GM12891 (cell line): ENCODE results near the gene EFHD1.
"Not testable (repeated sequence)": the region's sequence is repeated elsewhere in the genome, so short reads cannot be mapped to it uniquely, and the experiment has no call there.

Experiments
- DNase-seq: peaks from one replicate; pipeline ENCODE4 v3.0.0; 2011; ENCODE audit warnings: low spot score; ENCODE audit not compliant: insufficient read length
- FAIRE-seq: peaks from 2 replicates; lab custom pipeline; 2011; peaks lifted over from hg19 to GRCh38; lab: Jason Lieb, UNC
- PAX5 ChIP-seq: IDR thresholded peaks from 2 replicates; pipeline ENCODE4 v1.6.1; 2011; ENCODE audit warnings: low read length, moderate library complexity, mild to moderate bottlenecking; ENCODE audit not compliant: insufficient read depth, severe bottlenecking
- POLR2A ChIP-seq: IDR thresholded peaks from 2 replicates; pipeline ENCODE4 v1.6.1; 2011; ENCODE audit warnings: low read depth, low read length, control low read depth
- POLR2AphosphoS5 ChIP-seq: IDR thresholded peaks from 2 replicates; pipeline ENCODE4 v1.6.1; 2011; ENCODE audit warnings: low read depth, low read length, control low read depth
- POU2F2 ChIP-seq: IDR thresholded peaks from 2 replicates; pipeline ENCODE4 v1.6.1; 2011; ENCODE audit warnings: low read depth, mild to moderate bottlenecking, control low read depth, low read length, moderate library complexity
- SPI1 ChIP-seq: IDR thresholded peaks from 2 replicates; pipeline ENCODE4 v1.6.1; 2011; ENCODE audit warnings: low read depth, low read length, control low read depth
- TAF1 ChIP-seq: IDR thresholded peaks from 2 replicates; pipeline ENCODE4 v1.6.1; 2011; ENCODE audit warnings: low read depth, low read length, control low read depth

Gene EFHD1

GRCh38 chr2:232697059-232697806 lies 63.8 kb downstream of the EFHD1 start, which contains the start of gene GIGYF2:
Gene GIGYF2, plus strand, starts transcription at chr2:232697331. Its CDS starts 37,867 bp downstream, at chr2:232735198.
- peak; percentile 78 for TF ChIP-seq POLR2A
- TF ChIP-seq POU2F2 = 0 out of 2 replicates have a peak, but pooled peaks have one; percentile 17
- TF ChIP-seq POLR2AphosphoS5 = peak; percentile 74
- no peak for TF ChIP-seq SPI1
- TF ChIP-seq TAF1 = peak; percentile 50
- TF ChIP-seq PAX5 = peak; percentile 36
- peak; percentile 99 for FAIRE-seq

GRCh38 chr2:232697807-232698110 lies 64.4 kb downstream of the EFHD1 start:
- FAIRE-seq = peak; percentile 69
- TF ChIP-seq POLR2AphosphoS5 (no peak), POU2F2 (no peak), SPI1 (no peak), TAF1 (no peak; the same call in 1 of the 2 replicates), POLR2A (no peak), PAX5 (no peak)
- DNase-seq = no peak

More at GRCh38 chr2:232697059-232697806, 63.8 kb downstream of the EFHD1 start, which contains the start of gene GIGYF2:
- peak; percentile 91 for DNase-seq

GRCh38 chr2:232698556-232699091 lies 65.2 kb downstream of the EFHD1 start:
- TF ChIP-seq POLR2A = no peak
- no peak for TF ChIP-seq POLR2AphosphoS5
- no peak for TF ChIP-seq POU2F2
- TF ChIP-seq TAF1 = no peak
- no peak for TF ChIP-seq SPI1
- no peak for TF ChIP-seq PAX5
- DNase-seq (no peak), FAIRE-seq (peak; percentile 31)

- FAIRE-seq (no peak), DNase-seq (no peak)
- TF ChIP-seq SPI1 (no peak), TAF1 (no peak), POLR2A (no peak), POLR2AphosphoS5 (no peak), POU2F2 (no peak), PAX5 (no peak)
These were observed 65.7 kb downstream of the EFHD1 start for GRCh38 chr2:232699110-232699509.

GRCh38 chr2:232700154-232700553 lies 66.8 kb downstream of the EFHD1 start:
- TF ChIP-seq POLR2AphosphoS5 (no peak), TAF1 (no peak), POU2F2 (no peak), POLR2A (no peak), PAX5 (no peak)
- DNase-seq (no peak), FAIRE-seq (no peak)

- FAIRE-seq (no peak), DNase-seq (no peak)
- TF ChIP-seq PAX5 = no peak
- no peak for TF ChIP-seq TAF1
- TF ChIP-seq SPI1 = no peak
- no peak for TF ChIP-seq POU2F2
- no peak for TF ChIP-seq POLR2AphosphoS5
- no peak for TF ChIP-seq POLR2A
These were observed 73.7 kb downstream of the EFHD1 start for GRCh38 chr2:232707076-232707475.

GRCh38 chr2:232713505-232713904 lies 80.1 kb downstream of the EFHD1 start:
- TF ChIP-seq POLR2A = no peak
- TF ChIP-seq POLR2AphosphoS5 = no peak
- TF ChIP-seq POU2F2 = no peak
- TF ChIP-seq TAF1 = no peak
- TF ChIP-seq SPI1 = no peak
- no peak for TF ChIP-seq PAX5
- no peak for FAIRE-seq
- no peak for DNase-seq

GRCh38 chr2:232714969-232715368 lies 81.6 kb downstream of the EFHD1 start:
- TF ChIP-seq SPI1 = no peak
- TF ChIP-seq POLR2AphosphoS5 = no peak
- no peak for FAIRE-seq
- DNase-seq = no peak

- not testable (repeated sequence) for FAIRE-seq
These were observed 86.7 kb downstream of the EFHD1 start for GRCh38 chr2:232720056-232720455.

GRCh38 chr2:232721261-232721660 lies 87.9 kb downstream of the EFHD1 start:
- TF ChIP-seq SPI1 (no peak), POU2F2 (no peak), POLR2A (no peak), POLR2AphosphoS5 (no peak), TAF1 (no peak), PAX5 (no peak)
- DNase-seq (no peak), FAIRE-seq (no peak)

More at GRCh38 chr2:232720056-232720455, 86.7 kb downstream of the EFHD1 start:
- DNase-seq = not testable (repeated sequence)

- DNase-seq (no peak), FAIRE-seq (peak; percentile 31)
- no peak for TF ChIP-seq POLR2AphosphoS5
- TF ChIP-seq TAF1 = no peak
- TF ChIP-seq POU2F2 = no peak
- no peak for TF ChIP-seq POLR2A
These were observed 88.5 kb downstream of the EFHD1 start for GRCh38 chr2:232721882-232722281.
